ENCODE results near the gene C16orf89.

Gene C16orf89

DNA sequence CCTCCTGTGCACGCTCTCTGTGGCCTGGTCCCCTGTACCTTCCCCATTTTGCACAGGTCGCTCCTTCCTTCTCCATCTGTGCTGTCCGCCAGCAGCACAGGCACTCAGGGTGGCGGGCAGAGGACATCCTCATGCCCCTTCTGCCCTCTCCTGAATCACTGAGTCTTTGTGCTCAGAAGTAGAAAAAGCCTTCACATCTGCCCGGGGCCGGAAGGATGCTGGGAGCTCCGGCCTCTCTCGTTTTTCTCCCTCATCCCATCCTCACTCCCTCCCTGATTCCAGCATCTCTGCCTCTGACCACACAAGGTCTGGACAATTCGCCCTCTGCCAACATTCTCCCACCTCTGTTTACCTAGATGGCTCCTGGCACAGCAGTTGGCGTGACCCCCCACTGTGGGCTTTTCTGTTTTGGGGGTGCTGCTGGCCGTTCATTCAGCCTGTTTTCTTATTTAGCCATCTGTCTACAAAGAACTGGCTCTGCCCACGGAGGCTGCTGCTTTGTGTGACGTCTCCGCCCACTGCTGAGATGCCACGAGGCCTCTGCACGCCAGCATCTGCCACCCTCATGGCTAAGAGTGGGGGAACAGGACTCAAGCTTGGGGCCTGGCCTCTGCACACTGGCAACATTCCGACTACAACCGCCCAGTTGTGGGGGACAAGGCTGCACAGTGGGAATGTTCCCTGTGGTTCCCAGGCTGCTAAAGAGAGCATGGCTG lies 70.9 kb downstream of the C16orf89 start:
- TF ChIP-seq, protein P1, sequence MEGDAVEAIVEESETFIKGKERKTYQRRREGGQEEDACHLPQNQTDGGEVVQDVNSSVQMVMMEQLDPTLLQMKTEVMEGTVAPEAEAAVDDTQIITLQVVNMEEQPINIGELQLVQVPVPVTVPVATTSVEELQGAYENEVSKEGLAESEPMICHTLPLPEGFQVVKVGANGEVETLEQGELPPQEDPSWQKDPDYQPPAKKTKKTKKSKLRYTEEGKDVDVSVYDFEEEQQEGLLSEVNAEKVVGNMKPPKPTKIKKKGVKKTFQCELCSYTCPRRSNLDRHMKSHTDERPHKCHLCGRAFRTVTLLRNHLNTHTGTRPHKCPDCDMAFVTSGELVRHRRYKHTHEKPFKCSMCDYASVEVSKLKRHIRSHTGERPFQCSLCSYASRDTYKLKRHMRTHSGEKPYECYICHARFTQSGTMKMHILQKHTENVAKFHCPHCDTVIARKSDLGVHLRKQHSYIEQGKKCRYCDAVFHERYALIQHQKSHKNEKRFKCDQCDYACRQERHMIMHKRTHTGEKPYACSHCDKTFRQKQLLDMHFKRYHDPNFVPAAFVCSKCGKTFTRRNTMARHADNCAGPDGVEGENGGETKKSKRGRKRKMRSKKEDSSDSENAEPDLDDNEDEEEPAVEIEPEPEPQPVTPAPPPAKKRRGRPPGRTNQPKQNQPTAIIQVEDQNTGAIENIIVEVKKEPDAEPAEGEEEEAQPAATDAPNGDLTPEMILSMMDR (IDR thresholded peaks at IDR 0.05; ENCODE audit: low read depth, low read length): no peak
- in situ Hi-C loops (cut with HindIII; ENCODE audit: low sequenced_read_pairs): no loop called here

More for the DNA sequence above, 70.9 kb downstream of the C16orf89 start:
- no peak for DNase-seq (ENCODE audit: low read depth, low spot score)
- H3K4me3 ChIP-seq (ENCODE audit: low read depth, low read length): no peak overlapping the region

All from astrocyte of the spinal cord (primary cell).